ENCODE measurements around the gene BLVRA. TPM values are rescaled to one million over a fixed set of nuclear protein-coding genes. Genes with fewer than 3 reads are reported as not detected.
"Not testable (repeated sequence)": the region's sequence is repeated elsewhere in the genome, so short reads cannot be mapped to it uniquely, and the experiment has no call there.

BLVRA gene, protein sequence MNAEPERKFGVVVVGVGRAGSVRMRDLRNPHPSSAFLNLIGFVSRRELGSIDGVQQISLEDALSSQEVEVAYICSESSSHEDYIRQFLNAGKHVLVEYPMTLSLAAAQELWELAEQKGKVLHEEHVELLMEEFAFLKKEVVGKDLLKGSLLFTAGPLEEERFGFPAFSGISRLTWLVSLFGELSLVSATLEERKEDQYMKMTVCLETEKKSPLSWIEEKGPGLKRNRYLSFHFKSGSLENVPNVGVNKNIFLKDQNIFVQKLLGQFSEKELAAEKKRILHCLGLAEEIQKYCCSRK
- total RNA-seq = 10 to 100 TPM; 32.6 to 68.3 (median 42.6) TPM
- polyA plus RNA-seq = 10 to 100 TPM; 49.0 to 55.5 TPM
- long read RNA-seq, donor 1, transcript BLVRA-201 (8 exons, 1,071 nt) = major isoform, 56 of 67 reads
- long read RNA-seq, donor 1, partial matches to known transcripts = 9 of 67 reads
- long read RNA-seq, donor 1, other reads (novel, unspliced or antisense) = 0 of 67 reads
- long read RNA-seq, donor 2, transcript BLVRA-202 (9 exons, 1,161 nt) = minor isoform, 9 of 153 reads
- long read RNA-seq, donor 2, transcript BLVRA-201 (8 exons, 1,071 nt) = major isoform, 134 of 153 reads
- long read RNA-seq, donor 2, partial matches to known transcripts = 6 of 153 reads
- long read RNA-seq, donor 2, other reads (novel, unspliced or antisense) = 4 of 153 reads
- long read RNA-seq, donor 3, transcript BLVRA-201 (8 exons, 1,071 nt) = major isoform, 30 of 48 reads
- long read RNA-seq, donor 3, transcript BLVRA-202 (9 exons, 1,161 nt) = minor isoform, 10 of 48 reads
- long read RNA-seq, donor 3, partial matches to known transcripts = 6 of 48 reads
- long read RNA-seq, donor 3, other reads (novel, unspliced or antisense) = 2 of 48 reads

DNA sequence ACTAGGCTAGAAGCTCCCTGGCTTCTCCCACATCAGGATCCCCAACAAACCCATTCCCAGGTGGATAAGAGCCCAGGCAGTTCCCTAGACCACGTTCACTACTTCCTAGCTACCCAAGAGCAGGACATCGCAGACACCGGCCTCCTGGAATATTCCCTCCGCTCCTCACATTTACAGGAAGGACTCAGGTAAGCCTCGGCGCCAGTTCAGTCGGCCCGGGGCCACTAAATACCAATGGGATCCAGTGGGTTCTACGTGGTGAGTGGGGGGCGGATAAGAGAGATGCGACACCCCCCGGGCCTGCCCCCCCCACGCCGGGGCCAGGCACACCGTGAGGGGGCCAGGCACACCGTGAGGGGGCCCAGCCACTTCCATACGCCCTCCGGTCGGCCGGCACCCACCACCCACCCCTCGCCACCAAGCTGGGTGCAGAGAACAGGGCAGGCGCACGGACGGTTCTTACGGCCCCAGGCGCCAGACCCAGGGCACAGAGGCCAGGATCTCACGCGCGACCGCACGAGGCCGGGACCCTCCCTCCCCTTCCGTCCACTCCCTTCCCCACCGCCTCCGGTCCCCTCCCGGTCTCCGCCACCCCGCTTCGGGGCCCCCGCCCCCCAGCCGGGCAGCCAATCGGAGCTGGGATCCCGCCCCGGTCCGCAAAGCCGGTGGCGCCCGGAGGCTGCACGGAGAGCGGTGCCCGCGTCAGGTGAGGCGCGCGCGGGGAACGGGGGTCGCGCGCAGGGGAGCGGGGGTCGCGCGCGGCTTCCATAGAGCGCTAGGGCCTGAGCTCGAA is at the start of gene BLVRA:
Gene BLVRA, plus strand, starts transcription at position 652 of the 793 bp plus-strand sequence. CDS start 12,479 bp downstream, outside the sequence.
- 3 to 42% (median 4%) methylated on average over 9 to 67 of the region's 67 CpGs for WGBS, 4 donors
- DNase-seq = peak; percentile 79 to 89 (median 80)
- Histone ChIP-seq H3K27ac (peak within 1 kb of the TSS in 11 of 12 donors; percentile 51 to 82 (median 71)), H3K4me1 (peaks cover 0 to 70% (median 9%) of the 10 kb centered on the region in 12 donors), H3K4me3 (peak within 1 kb of the TSS; percentile 42 to 94 (median 76)), H3K36me3 (no peaks in the 10 kb centered on the region), H3K27me3 (no peaks in the 10 kb centered on the region), H3K9me3 (no peaks in the 10 kb centered on the region)
- peak; percentile 48 to 94 (median 90) for ATAC-seq
- intact Hi-C loops (cut with DNase I) = no loop called here
- TF ChIP-seq, protein P1, sequence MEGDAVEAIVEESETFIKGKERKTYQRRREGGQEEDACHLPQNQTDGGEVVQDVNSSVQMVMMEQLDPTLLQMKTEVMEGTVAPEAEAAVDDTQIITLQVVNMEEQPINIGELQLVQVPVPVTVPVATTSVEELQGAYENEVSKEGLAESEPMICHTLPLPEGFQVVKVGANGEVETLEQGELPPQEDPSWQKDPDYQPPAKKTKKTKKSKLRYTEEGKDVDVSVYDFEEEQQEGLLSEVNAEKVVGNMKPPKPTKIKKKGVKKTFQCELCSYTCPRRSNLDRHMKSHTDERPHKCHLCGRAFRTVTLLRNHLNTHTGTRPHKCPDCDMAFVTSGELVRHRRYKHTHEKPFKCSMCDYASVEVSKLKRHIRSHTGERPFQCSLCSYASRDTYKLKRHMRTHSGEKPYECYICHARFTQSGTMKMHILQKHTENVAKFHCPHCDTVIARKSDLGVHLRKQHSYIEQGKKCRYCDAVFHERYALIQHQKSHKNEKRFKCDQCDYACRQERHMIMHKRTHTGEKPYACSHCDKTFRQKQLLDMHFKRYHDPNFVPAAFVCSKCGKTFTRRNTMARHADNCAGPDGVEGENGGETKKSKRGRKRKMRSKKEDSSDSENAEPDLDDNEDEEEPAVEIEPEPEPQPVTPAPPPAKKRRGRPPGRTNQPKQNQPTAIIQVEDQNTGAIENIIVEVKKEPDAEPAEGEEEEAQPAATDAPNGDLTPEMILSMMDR (IDR thresholded peaks at IDR 0.05) = no peak
- TF ChIP-seq POLR2A (IDR thresholded peaks at IDR 0.05) = no peak

DNA sequence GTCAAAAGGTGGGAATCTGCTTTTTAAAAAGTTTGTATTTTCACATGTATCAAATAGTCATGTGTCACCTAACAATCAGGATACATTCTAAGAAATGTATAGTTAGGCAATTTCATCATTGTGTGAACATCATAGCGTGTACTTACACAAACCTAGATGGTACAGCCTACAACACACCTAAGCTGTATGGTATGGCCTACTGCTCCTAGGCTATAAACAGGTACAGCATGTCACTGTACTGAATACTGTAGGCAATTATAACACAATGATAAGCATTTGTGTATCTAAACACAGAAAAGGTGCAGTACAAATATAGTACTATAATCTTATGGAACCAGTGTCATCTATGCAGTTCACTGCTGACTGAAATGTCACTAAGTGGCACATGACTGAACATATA is 47.0 kb upstream of the BLVRA start:
- intact Hi-C loops (cut with DNase I) = no loop called here
- WGBS, 4 donors = 85 to 100% (median 97%) methylated on average over 1 of the region's 1 CpG
- Histone ChIP-seq H3K9me3 (no peaks in the 10 kb centered on the region), H3K36me3 (peaks cover 0 to 10% (median 0%) of the 10 kb centered on the region in 9 donors), H3K27me3 (no peaks in the 10 kb centered on the region), H3K27ac (no peak overlapping the region), H3K4me3 (no peak overlapping the region), H3K4me1 (peaks cover 0 to 14% (median 5%) of the 10 kb centered on the region in 12 donors)
- no peak for DNase-seq
- no peak for ATAC-seq
- no peak for TF ChIP-seq POLR2A (IDR thresholded peaks at IDR 0.05)
- TF ChIP-seq, protein P1 (IDR thresholded peaks at IDR 0.05) = no peak

DNA sequence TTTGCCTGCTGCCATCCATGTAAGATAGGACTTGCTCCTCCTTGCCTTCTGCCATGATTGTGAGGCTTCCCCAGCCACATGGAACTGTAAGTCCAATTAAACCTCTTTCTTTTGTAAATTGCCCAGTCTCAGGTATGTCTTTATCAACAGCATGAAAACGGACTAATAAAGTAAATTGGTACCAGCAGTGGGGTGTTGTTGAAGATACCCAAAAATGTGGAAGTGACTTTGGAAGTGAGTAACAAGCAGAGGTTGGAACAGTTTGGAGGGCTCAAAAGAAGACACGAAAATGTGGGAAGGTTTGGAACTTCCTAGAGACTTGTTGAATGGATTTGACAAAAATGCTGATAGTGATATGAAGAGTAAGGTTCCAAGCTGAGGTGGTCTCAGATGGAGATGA is 42.5 kb upstream of the BLVRA start:
- H3K4me3 ChIP-seq; H3K27me3 ChIP-seq; DNase-seq; H3K9me3 ChIP-seq; intact Hi-C loops (cut with DNase I); ATAC-seq; H3K27ac ChIP-seq: not testable (repeated sequence)
- 97 to 98% (median 98%) methylated on average over 2 of the region's 2 CpGs for WGBS, 4 donors
- H3K36me3 ChIP-seq = peaks cover 0 to 10% (median 0%) of the 10 kb centered on the region in 9 donors
- H3K4me1 ChIP-seq = peaks cover 0 to 10% (median under 1%) of the 10 kb centered on the region in 12 donors

DNA sequence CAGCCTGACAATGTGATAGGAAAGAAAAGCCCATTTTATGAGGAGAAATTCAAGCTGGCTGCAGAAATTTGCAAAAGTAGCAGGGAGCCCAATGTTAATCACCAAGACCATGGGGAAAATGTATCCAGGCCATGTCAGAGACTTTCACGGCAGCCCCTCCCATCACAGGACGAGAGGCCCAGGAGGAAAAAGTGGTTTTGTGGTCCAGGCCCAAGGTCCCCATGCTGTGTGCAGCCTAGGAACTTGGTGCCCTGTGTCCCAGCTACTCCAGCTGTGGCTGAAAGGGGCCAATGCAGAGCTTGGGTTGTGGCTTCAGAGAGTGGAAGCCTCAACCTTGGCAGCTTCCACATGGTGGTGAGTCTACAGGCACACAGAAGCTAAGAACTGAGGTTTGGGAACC is 41.9 kb upstream of the BLVRA start:
- no peak for ATAC-seq

More for the DNA sequence above, 41.9 kb upstream of the BLVRA start:
- intact Hi-C loops (cut with DNase I) = no loop called here
- H3K9me3 ChIP-seq = no peaks in the 10 kb centered on the region
- no peak overlapping the region for H3K27ac ChIP-seq
- no peaks in the 10 kb centered on the region for H3K27me3 ChIP-seq
- H3K36me3 ChIP-seq = peaks cover 0 to 10% (median 0%) of the 10 kb centered on the region in 9 donors
- 65 to 92% (median 86%) methylated on average over 2 of the region's 2 CpGs for WGBS, 4 donors
- no peak overlapping the region for H3K4me3 ChIP-seq
- TF ChIP-seq POLR2A (IDR thresholded peaks at IDR 0.05) = no peak
- TF ChIP-seq, protein P1 (IDR thresholded peaks at IDR 0.05) = no peak
- DNase-seq = no peak
- peaks cover 0 to 8% (median under 1%) of the 10 kb centered on the region in 12 donors for H3K4me1 ChIP-seq
